K562 (cell line): ENCODE data around the gene ACRBP. TPM values are rescaled to one million over a fixed set of nuclear protein-coding genes. Genes with fewer than 3 reads are reported as not detected.
A peak's percentile ranks its signal among the peaks of the same experiment; 100 is the strongest.

Experiments
- ATAC-seq: fragments of 200-7000 bp; cut with Tn5 transposase; 3 replicates; pipeline ENCODE4 v1.9.1; 2020; ENCODE audit warnings: moderate library complexity
- BruUV-seq: library from RNA; stranded (reverse); fragments of 400-500 nt; replicated peaks from 2 replicates; lab custom pipeline; 2021; lab: Mats Ljungman, UMichigan
- CTCF ChIA-PET: fragments of 300-600 bp; formaldehyde crosslinking; extraction: SDS; loops from one replicate; lab custom pipeline; 2021; ENCODE audit warnings: low intra/inter-chr PET ratio; lab: Yijun Ruan, JAX
- POLR2A ChIA-PET: fragments of 300-600, 350-650 bp; sonication (Branson Sonifier 250); formaldehyde crosslinking; extraction: SDS; loops from one replicate; lab custom pipeline; 2021; ENCODE audit warnings: antibody characterized with exemption, inconsistent platforms; lab: Yijun Ruan, JAX
- DNase-seq, 4 experiments: peaks; one replicate each; pipeline versions ENCODE4 v3.0.0 to v3.0.0-alpha.2; 2011 to 2018; ENCODE audit warnings: low spot score in 3 of 4, mixed read lengths in 3 of 4; ENCODE audit errors: extremely low read depth in 1 of 4
- FAIRE-seq: peaks from 2 replicates; lab custom pipeline; 2011; peaks lifted over from hg19 to GRCh38; lab: Jason Lieb, UNC
- H2AFZ ChIP-seq: 2 replicates; pipeline ENCODE4 v1.6.0; 2011; ENCODE audit warnings: low read depth, low read length, control low read depth, inconsistent platforms
- H3K27ac ChIP-seq: fragments of 200-600 bp; 3 replicates; pipeline ENCODE4 v1.8.0; 2011; ENCODE audit warnings: low read depth, mild to moderate bottlenecking, control low read depth, inconsistent platforms, low read length, moderate library complexity, mixed read lengths; ENCODE audit errors: extremely low read depth
- H3K27me3 ChIP-seq, 2 experiments: fragments of 300-600 bp in 1 of 2; 2 replicates in 1 of 2; 3 replicates in 1 of 2; pipeline versions ENCODE4 v1.6.0 to v1.8.0; 2011; ENCODE audit warnings: inconsistent platforms in 2 of 2, low read length in 2 of 2, mild to moderate bottlenecking in 1 of 2, mixed read lengths in 1 of 2, moderate library complexity in 1 of 2; ENCODE audit not compliant: control insufficient read depth in 2 of 2, insufficient read depth in 2 of 2
- H3K36me3 ChIP-seq: fragments of 300-600 bp; 3 replicates; pipeline ENCODE4 v1.8.0; 2011; ENCODE audit warnings: mild to moderate bottlenecking, low read length, inconsistent platforms; ENCODE audit not compliant: control insufficient read depth, insufficient read depth
- H3K4me1 ChIP-seq, 2 experiments: fragments of 200-600 bp in 1 of 2; replicated peaks in 1 of 2; 2 replicates in 1 of 2; 3 replicates in 1 of 2; pipeline versions ENCODE4 v1.5.1 to v1.8.0; 2011; ENCODE audit warnings: inconsistent platforms in 2 of 2, low read length in 2 of 2, mild to moderate bottlenecking in 1 of 2, mixed read lengths in 1 of 2, moderate library complexity in 1 of 2; ENCODE audit not compliant: control insufficient read depth in 2 of 2, insufficient read depth in 2 of 2
- H3K4me2 ChIP-seq: 2 replicates; pipeline ENCODE4 v1.6.1; 2011; ENCODE audit warnings: low read length, control low read depth, inconsistent platforms, mixed read lengths; ENCODE audit not compliant: insufficient read depth
- H3K4me3 ChIP-seq: fragments of 200-600 bp; sonication (generic), shearing (Covaris generic); 2 replicates; pipeline ENCODE4 v1.5.1; 2016; ENCODE audit warnings: control low read depth, inconsistent platforms
- H3K79me2 ChIP-seq: fragments of 200-600 bp; 3 replicates; pipeline ENCODE4 v1.8.0; 2011; ENCODE audit warnings: low read length, inconsistent platforms; ENCODE audit not compliant: control insufficient read depth, insufficient read depth
- H3K9ac ChIP-seq, 2 experiments: 2 replicates each; pipeline versions ENCODE4 v1.6.0 to v1.6.1; 2011; ENCODE audit warnings: low read depth in 2 of 2, low read length in 2 of 2, control low read depth in 1 of 2, inconsistent platforms in 1 of 2, mild to moderate bottlenecking in 1 of 2, mixed read lengths in 1 of 2; ENCODE audit not compliant: insufficient read depth in 1 of 2
- H3K9me1 ChIP-seq: one replicate; pipeline ENCODE4 v1.6.0; 2011; ENCODE audit warnings: inconsistent platforms, mild to moderate bottlenecking, low read length, moderate library complexity; ENCODE audit not compliant: control insufficient read depth, insufficient read depth
- H3K9me3 ChIP-seq: replicated peaks from 2 replicates; pipeline ENCODE4 v1.5.1; 2011; ENCODE audit warnings: low read depth, low read length, inconsistent platforms; ENCODE audit not compliant: control insufficient read depth, insufficient read depth
- H4K20me1 ChIP-seq: replicated peaks from 2 replicates; pipeline ENCODE4 v1.6.1; 2011; ENCODE audit warnings: low read length, inconsistent platforms, mixed read lengths; ENCODE audit not compliant: control insufficient read depth, insufficient read depth
- HCFC1 ChIP-seq: IDR thresholded peaks from 2 replicates; pipeline ENCODE4 v1.6.1; 2012; ENCODE audit warnings: low read depth, low read length, improper control_type of control experiment
- MEF2A ChIP-seq: IDR thresholded peaks from 2 replicates; pipeline ENCODE4 v1.6.1; 2011; ENCODE audit warnings: low read depth, mild to moderate bottlenecking, low read length, moderate library complexity; ENCODE audit not compliant: control insufficient read depth
- NCOR1 ChIP-seq: fragments of 450-650 bp; IDR thresholded peaks from 2 replicates; pipeline ENCODE4 v1.6.1; 2016; ENCODE audit warnings: mild to moderate bottlenecking, moderate library complexity
- NR2C1 ChIP-seq, 2 experiments: fragments of 450-650 bp; IDR thresholded peaks; 2 replicates each; pipeline ENCODE4 v1.6.1; 2017; ENCODE audit warnings: mild to moderate bottlenecking in 2 of 2, antibody characterized with exemption in 1 of 2, inconsistent platforms in 1 of 2, missing compliant biosample characterization in 1 of 2, missing genetic modification characterization in 1 of 2
- PPARD ChIP-seq: fragments of 250-450 bp; sonication (Bioruptor Pico); IDR thresholded peaks from 2 replicates; pipeline ENCODE4 v1.8.0; 2022; ENCODE audit warnings: inconsistent platforms, mild to moderate bottlenecking, moderate library complexity
- RNF2 ChIP-seq: sonication (generic); IDR thresholded peaks from 2 replicates; pipeline ENCODE4 v1.6.1; 2016
- SIX5 ChIP-seq, 2 experiments: IDR thresholded peaks; 2 replicates each; pipeline ENCODE4 v1.6.1; 2011; ENCODE audit warnings: low read length in 2 of 2, borderline replicate concordance in 1 of 2, low read depth in 1 of 2, mild to moderate bottlenecking in 1 of 2, moderate library complexity in 1 of 2; ENCODE audit not compliant: insufficient read depth in 1 of 2
- ZNF24 ChIP-seq: fragments of 450-650 bp; IDR thresholded peaks from 2 replicates; pipeline ENCODE4 v1.6.1; 2016
- ZNF282 ChIP-seq: sonication (generic); formaldehyde crosslinking; IDR thresholded peaks from 2 replicates; pipeline ENCODE4 v1.8.1; 2023; ENCODE audit warnings: missing genetic modification reagents
- WGBS: fragments of 100-300 bp; shearing (Covaris generic); methylation state at CpG from one replicate; pipeline ENCODE4 v1.1.6; 2016; ENCODE audit warnings: low coverage, mixed read lengths; ENCODE audit not compliant: insufficient coverage; ENCODE audit errors: missing lambda C conversion rate; 5-methylcytosine and 5-hydroxymethylcytosine counted together
- in situ Hi-C: fragments of 300-500 bp; cut with MboI; formaldehyde crosslinking; loops from 4 replicates; pipeline ENCODE4 v1.15.0; 2018; ENCODE audit warnings: inconsistent platforms, mixed read lengths
- intact Hi-C: fragments of 100-400 bp; cut with micrococcal nuclease; formaldehyde crosslinking; loops from 2 replicates; pipeline ENCODE4 v1.14.2; 2022
- polyA plus RNA-seq, 8 experiments: library from polyadenylated mRNA; depleted of rRNA in 4 of 8; stranded (reverse) in 5 of 8; unstranded in 3 of 8; fragments of >200 nt; fragmentation: Nextera tagmentation in 2 of 8; fragmentation: Illumina TruSeq in 1 of 8; extraction: Ambion mirVana in 2 of 8; extraction: Trizol in 1 of 8; gene quantifications; 2 replicates each; pipeline versions ENCODE4 v1.2.1 to v1.2.3, GENCODE V29; 2011 to 2014; ENCODE audit warnings: inconsistent platforms in 1 of 8, missing spikeins in 1 of 8
- total RNA-seq, 7 experiments: library from RNA; depleted of rRNA in 6 of 7; stranded (reverse); fragments of >200 nt in 6 of 7; fragmentation: Illumina TruSeq in 2 of 7; extraction: Trizol in 2 of 7; gene quantifications; 2 replicates each; pipeline versions ENCODE4 v1.2.1 to v1.2.3, GENCODE V29; 2011 to 2021; ENCODE audit warnings: low replicate concordance in 1 of 7
- TF ChIP-seq, protein P1 (sequence below), 2 experiments: fragments of 450-650 bp in 1 of 2; sonication (generic) in 1 of 2; formaldehyde crosslinking in 1 of 2; IDR thresholded peaks; 2 replicates each; pipeline versions ENCODE4 v1.7.1 to v1.9.0; 2016 to 2022; ENCODE audit warnings: inconsistent platforms in 1 of 2, mild to moderate bottlenecking in 1 of 2, missing genetic modification reagents in 1 of 2

The ACRBP gene
- total and polyA plus RNA-seq, 9 of the 15 experiments (the other 6 are each of a cell fraction or from before 2014, with no cell fraction given) = 3.1 to 31.8 (median 8.4) TPM

DNA sequence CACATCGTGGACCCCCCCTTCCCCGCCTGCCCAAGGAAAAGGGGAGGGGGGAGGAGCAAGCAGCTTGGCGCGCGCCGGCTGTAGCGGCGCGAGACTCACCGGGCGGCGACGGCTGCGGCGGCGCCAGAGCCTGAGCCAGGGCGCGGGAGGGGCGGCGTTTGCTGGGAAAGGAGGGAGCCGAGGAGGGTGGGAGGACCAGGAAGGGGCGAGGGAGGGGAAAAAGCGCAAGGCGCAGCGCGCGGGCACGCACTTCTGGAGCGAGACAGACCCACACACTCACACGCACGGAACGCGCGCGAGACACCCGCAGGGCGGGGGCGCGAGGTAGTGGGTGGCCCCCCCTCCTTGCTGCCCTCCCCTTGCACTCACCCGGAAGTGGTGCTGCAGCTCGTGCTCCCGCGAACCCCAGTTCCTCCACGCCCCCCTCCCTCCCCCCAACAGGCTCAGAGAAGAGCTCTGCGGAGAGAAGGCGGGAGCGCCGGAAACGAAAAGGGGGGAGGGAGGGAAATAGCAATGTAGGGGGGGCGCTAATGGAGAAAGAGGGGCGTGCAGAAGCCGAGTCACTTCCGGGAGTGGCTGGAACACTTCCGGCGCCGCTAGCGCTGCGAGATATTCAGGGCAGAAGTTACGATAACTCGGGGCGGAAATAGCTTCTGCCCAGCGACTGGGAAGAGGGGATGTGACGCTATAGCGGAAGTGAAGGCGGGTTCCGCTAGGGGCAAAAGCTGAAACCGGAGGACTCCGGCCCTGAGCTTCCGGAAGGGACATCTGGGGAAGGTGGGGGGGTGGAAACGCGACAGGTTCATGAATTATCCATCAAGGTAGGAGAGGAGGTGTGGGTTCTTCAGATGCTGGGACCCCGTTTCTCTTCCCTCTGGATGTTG lies 42.0 kb upstream of the ACRBP start, which contains the start of gene ZNF384:
Gene ZNF384, minus strand, starts transcription at position 377 of the 884 bp plus-strand sequence. CDS start 9,855 bp downstream, outside the sequence.
- peaks cover 59% of the 10 kb centered on the region for H3K79me2 ChIP-seq
- ChIA-PET POLR2A (interaction anchor here (0.5 to 2.1 kb wide), 21 partner anchors 10 to 255 kb away, joined by 3 to 12 read pairs (median 4); partner anchors contain the start of genes C12orf57, CHD4, COPS7A and GAPDH), CTCF (interaction anchor here (1.2 kb wide), 1 partner anchor 72 kb away, joined by 4 read pairs; no protein-coding TSS in a partner anchor)
- no peaks in the 10 kb centered on the region for H4K20me1 ChIP-seq
- no TSS peak for BruUV-seq
- peak within 1 kb of the TSS; percentile 96 to 98 for H3K9ac ChIP-seq
- ATAC-seq = peak; percentile 88
- H3K27me3 ChIP-seq = no peaks in the 10 kb centered on the region
- peak within 1 kb of the TSS; percentile 84 for H2AFZ ChIP-seq
- H3K4me2 ChIP-seq = peak within 1 kb of the TSS; percentile 99
- no peaks in the 10 kb centered on the region for H3K9me1 ChIP-seq
- peak; percentile 98 for FAIRE-seq
- H3K27ac ChIP-seq = peak within 1 kb of the TSS; percentile 99
- peak within 1 kb of the TSS; percentile 70 for H3K4me3 ChIP-seq
- DNase-seq = peak; percentile 87 to 97 (median 90)
- H3K9me3 ChIP-seq = no peaks in the 10 kb centered on the region
- peaks cover 2 to 5% of the 10 kb centered on the region in 2 experiments; a peak in 2 of 5 replicates for H3K4me1 ChIP-seq
- H3K36me3 ChIP-seq = peaks cover 27% of the 10 kb centered on the region
- WGBS = under 1% methylated on average over 23 of the region's 72 CpGs
- intact Hi-C loops (loop anchor here (2.0 to 5.0 kb wide), 5 partner anchors 26 to 138 kb away; partner anchors contain the start of genes COPS7A and ING4), in situ Hi-C loops (no loop called here)
- TF ChIP-seq NCOR1 = peak; percentile 14; the same call in 1 of the 2 replicates
- TF ChIP-seq MEF2A = no peak
- peak; percentile 19; the same call in 1 of the 2 replicates for TF ChIP-seq ZNF24
- TF ChIP-seq, protein P1, sequence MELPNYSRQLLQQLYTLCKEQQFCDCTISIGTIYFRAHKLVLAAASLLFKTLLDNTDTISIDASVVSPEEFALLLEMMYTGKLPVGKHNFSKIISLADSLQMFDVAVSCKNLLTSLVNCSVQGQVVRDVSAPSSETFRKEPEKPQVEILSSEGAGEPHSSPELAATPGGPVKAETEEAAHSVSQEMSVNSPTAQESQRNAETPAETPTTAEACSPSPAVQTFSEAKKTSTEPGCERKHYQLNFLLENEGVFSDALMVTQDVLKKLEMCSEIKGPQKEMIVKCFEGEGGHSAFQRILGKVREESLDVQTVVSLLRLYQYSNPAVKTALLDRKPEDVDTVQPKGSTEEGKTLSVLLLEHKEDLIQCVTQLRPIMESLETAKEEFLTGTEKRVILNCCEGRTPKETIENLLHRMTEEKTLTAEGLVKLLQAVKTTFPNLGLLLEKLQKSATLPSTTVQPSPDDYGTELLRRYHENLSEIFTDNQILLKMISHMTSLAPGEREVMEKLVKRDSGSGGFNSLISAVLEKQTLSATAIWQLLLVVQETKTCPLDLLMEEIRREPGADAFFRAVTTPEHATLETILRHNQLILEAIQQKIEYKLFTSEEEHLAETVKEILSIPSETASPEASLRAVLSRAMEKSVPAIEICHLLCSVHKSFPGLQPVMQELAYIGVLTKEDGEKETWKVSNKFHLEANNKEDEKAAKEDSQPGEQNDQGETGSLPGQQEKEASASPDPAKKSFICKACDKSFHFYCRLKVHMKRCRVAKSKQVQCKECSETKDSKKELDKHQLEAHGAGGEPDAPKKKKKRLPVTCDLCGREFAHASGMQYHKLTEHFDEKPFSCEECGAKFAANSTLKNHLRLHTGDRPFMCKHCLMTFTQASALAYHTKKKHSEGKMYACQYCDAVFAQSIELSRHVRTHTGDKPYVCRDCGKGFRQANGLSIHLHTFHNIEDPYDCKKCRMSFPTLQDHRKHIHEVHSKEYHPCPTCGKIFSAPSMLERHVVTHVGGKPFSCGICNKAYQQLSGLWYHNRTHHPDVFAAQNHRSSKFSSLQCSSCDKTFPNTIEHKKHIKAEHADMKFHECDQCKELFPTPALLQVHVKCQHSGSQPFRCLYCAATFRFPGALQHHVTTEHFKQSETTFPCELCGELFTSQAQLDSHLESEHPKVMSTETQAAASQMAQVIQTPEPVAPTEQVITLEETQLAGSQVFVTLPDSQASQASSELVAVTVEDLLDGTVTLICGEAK (IDR thresholded peaks at IDR 0.05) = peak; percentile 99
- TF ChIP-seq, protein P1 (CRISPR knock-in tag; IDR thresholded peaks at IDR 0.05) = no peak
- TF ChIP-seq ZNF282 (CRISPR knock-in tag) = no peak
- no peak for TF ChIP-seq PPARD (CRISPR knock-in tag)
- TF ChIP-seq HCFC1 = peak; percentile 91
- TF ChIP-seq RNF2 = 0 out of 2 replicates have a peak, but pooled peaks have one; percentile 32
- TF ChIP-seq SIX5 (IDR thresholded peaks at IDR 0.05; ENCODE audit: borderline replicate concordance in 1 of 2, insufficient read depth in 1 of 2, low read depth in 1 of 2, low read length in 2 of 2) = peak; percentile 72 to 74
- peak; percentile 98 for TF ChIP-seq NR2C1 (IDR thresholded peaks at IDR 0.05)
- TF ChIP-seq NR2C1 (tag; IDR thresholded peaks at IDR 0.05) = peak; percentile 98
